ENCODE measurements around the gene ASTN2. TPM values are rescaled to one million over a fixed set of nuclear protein-coding genes. Genes with fewer than 3 reads are reported as not detected.

Gene ASTN2
- total and polyA plus RNA-seq, 10 of the 15 experiments (the other 5 are each of a cell fraction or from before 2014, with no cell fraction given): 1.4 to 15.7 (median 7.0) TPM

DNA sequence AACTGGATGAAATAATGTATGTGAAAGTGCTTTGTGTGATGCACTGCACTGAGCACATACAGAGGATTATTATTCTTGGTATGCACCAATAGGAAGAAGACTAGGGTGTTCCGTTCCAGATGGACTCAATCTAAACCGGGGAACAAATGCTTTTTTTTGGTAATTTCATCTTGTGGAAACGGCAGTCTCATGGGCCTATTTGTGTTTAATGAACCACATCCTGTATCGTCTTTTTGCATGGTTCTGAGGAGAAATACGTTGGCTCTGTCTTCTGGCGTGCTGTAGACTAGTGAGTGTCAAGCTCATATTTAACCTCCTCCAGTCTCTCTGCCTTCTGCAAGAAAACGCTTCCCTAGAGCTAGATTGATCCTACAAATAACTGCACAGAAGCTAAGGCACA, 697.7 kb downstream of the ASTN2 start:
- Histone ChIP-seq H3K79me2 (ENCODE audit: control insufficient read depth, insufficient read depth, low read length) (no peaks in the 10 kb centered on the region), H4K20me1 (ENCODE audit: control insufficient read depth, insufficient read depth) (no peaks in the 10 kb centered on the region), H2AFZ (ENCODE audit: control insufficient read depth, low read depth, low read length) (no peak overlapping the region), H3K4me2 (ENCODE audit: control insufficient read depth, insufficient read depth) (no peak overlapping the region), H3K4me1 (ENCODE audit: control insufficient read depth, insufficient read depth, low read length) (no peaks in the 10 kb centered on the region), H3K9me3 (replicated peaks; ENCODE audit: control insufficient read depth, insufficient read depth, low read length) (no peaks in the 10 kb centered on the region), H3K9ac (ENCODE audit: control insufficient read depth, insufficient read depth, low read length) (no peak overlapping the region), H3K27ac (ENCODE audit: control insufficient read depth, insufficient read depth) (no peak overlapping the region), H3K4me3 (no peak overlapping the region), H3K36me3 (ENCODE audit: control insufficient read depth in 2 of 2, insufficient read depth in 2 of 2, low read length in 1 of 2) (no peaks in the 10 kb centered on the region), H3K27me3 (replicated peaks in 1 of 2; ENCODE audit: control insufficient read depth in 2 of 2, insufficient read depth in 2 of 2, low read length in 1 of 2) (no peaks in the 10 kb centered on the region)
- in situ Hi-C loops (cut with MboI): no loop called here
- ChIA-PET CTCF (no interaction called here), RAD21 (ENCODE audit: unreplicated experiment) (no interaction called here), SMC1A (ENCODE audit: uncharacterized antibody, unreplicated experiment) (no interaction called here), POLR2A (no interaction called here)
- no TSS peak for BruUV-seq (replicated peaks)
- intact Hi-C loops (cut with micrococcal nuclease; ENCODE audit: unreplicated experiment): no loop called here
- WGBS (ENCODE audit: insufficient coverage, insufficient replicate concordance, low lambda C conversion rate, missing lambda C conversion rate): 16% methylated on average over 7 of the region's 7 CpGs
- DNase-seq (ENCODE audit: low read depth, low spot score) (no peak), ATAC-seq (no peak), FAIRE-seq (no peak)
- TF ChIP-seq MAX (IDR thresholded peaks at IDR 0.05; ENCODE audit: low read depth, low read length): no peak
- no peak for TF ChIP-seq HCFC1 (IDR thresholded peaks at IDR 0.05; ENCODE audit: low read length)
- TF ChIP-seq SIX5 (IDR thresholded peaks at IDR 0.05; ENCODE audit: low read depth, low read length, severe bottlenecking): no peak
- TF ChIP-seq MYB (IDR thresholded peaks at IDR 0.05; ENCODE audit: borderline replicate concordance, low read depth, low read length): no peak
- TF ChIP-seq CHD2 (IDR thresholded peaks at IDR 0.05; ENCODE audit: borderline replicate concordance, low read depth, low read length): no peak
- no peak for TF ChIP-seq MEF2B (IDR thresholded peaks at IDR 0.05; ENCODE audit: partially characterized antibody, poor library complexity, severe bottlenecking)
- TF ChIP-seq IRF5 (IDR thresholded peaks at IDR 0.05; ENCODE audit: borderline replicate concordance): no peak
- TF ChIP-seq ATF7 (IDR thresholded peaks at IDR 0.05; ENCODE audit: low read depth): no peak
- TF ChIP-seq POU2F2 (IDR thresholded peaks at IDR 0.05; ENCODE audit: borderline replicate concordance, low read depth, low read length): no peak
- no peak for TF ChIP-seq ZNF207 (IDR thresholded peaks at IDR 0.05; ENCODE audit: borderline replicate concordance)
- TF ChIP-seq KDM1A (IDR thresholded peaks at IDR 0.05; ENCODE audit: borderline replicate concordance): no peak
- no peak for TF ChIP-seq FOS (IDR thresholded peaks at IDR 0.05; ENCODE audit: borderline replicate concordance, extremely low read depth, insufficient read length)
- TF ChIP-seq, protein P1, sequence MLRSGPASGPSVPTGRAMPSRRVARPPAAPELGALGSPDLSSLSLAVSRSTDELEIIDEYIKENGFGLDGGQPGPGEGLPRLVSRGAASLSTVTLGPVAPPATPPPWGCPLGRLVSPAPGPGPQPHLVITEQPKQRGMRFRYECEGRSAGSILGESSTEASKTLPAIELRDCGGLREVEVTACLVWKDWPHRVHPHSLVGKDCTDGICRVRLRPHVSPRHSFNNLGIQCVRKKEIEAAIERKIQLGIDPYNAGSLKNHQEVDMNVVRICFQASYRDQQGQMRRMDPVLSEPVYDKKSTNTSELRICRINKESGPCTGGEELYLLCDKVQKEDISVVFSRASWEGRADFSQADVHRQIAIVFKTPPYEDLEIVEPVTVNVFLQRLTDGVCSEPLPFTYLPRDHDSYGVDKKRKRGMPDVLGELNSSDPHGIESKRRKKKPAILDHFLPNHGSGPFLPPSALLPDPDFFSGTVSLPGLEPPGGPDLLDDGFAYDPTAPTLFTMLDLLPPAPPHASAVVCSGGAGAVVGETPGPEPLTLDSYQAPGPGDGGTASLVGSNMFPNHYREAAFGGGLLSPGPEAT (IDR thresholded peaks at IDR 0.05; ENCODE audit: low read depth): no peak
- no peak for TF ChIP-seq RUNX3 (IDR thresholded peaks at IDR 0.05; ENCODE audit: low read length)
- no peak for TF ChIP-seq SMAD1 (IDR thresholded peaks at IDR 0.05; ENCODE audit: low read depth, partially characterized antibody)
